Natural killer cell (primary cell): ENCODE results near the gene OXLD1. TPM values are rescaled to one million over a fixed set of nuclear protein-coding genes. Genes with fewer than 3 reads are reported as not detected.

ENCODE experiments used
- ATAC-seq, 3 donors: fragments of 150-1000 bp in 2 of 3; fragments of 200-7000 bp in 1 of 3; cut with Tn5 transposase; 1 replicate in 1 of 3; 2 replicates in 2 of 3; pipeline ENCODE4 v1.10.0; 2021; ENCODE audit warnings: mild to moderate bottlenecking in 2 of 3, moderate library complexity in 2 of 3
- DNase-seq, 2 donors: peaks; one replicate each; pipeline versions ENCODE4 v3.0.0 to v3.0.0-alpha.2; 2013 to 2021; ENCODE audit warnings: mixed read lengths in 1 of 2
- H3K27ac ChIP-seq: one replicate; pipeline ENCODE4 v1.5.1; 2013; ENCODE audit warnings: mild to moderate bottlenecking, low read length
- H3K27me3 ChIP-seq: one replicate; pipeline ENCODE4 v1.6.1; 2013; ENCODE audit warnings: low read length; ENCODE audit not compliant: control insufficient read depth, insufficient read depth
- H3K36me3 ChIP-seq: one replicate; pipeline ENCODE4 v1.6.1; 2013; ENCODE audit warnings: low read length; ENCODE audit not compliant: control insufficient read depth, insufficient read depth
- H3K4me1 ChIP-seq: one replicate; pipeline ENCODE4 v1.6.1; 2013; ENCODE audit warnings: low read length; ENCODE audit not compliant: control insufficient read depth, insufficient read depth
- H3K4me3 ChIP-seq: one replicate; pipeline ENCODE4 v1.5.1; 2013; ENCODE audit warnings: low read length
- H3K9me3 ChIP-seq: one replicate; pipeline ENCODE4 v1.6.1; 2013; ENCODE audit warnings: low read length; ENCODE audit not compliant: control insufficient read depth, insufficient read depth
- H3K27ac Mint-ChIP-seq, 2 donors: one replicate each; pipeline ENCODE4 v1.8.0; 2022; ENCODE audit warnings: mild to moderate bottlenecking in 2 of 2, mixed read lengths in 2 of 2, moderate library complexity in 1 of 2
- H3K27me3 Mint-ChIP-seq, 2 donors: one replicate each; pipeline ENCODE4 v1.8.0; 2022; ENCODE audit warnings: low read depth in 2 of 2, mixed read lengths in 2 of 2
- H3K36me3 Mint-ChIP-seq: one replicate; pipeline ENCODE4 v1.8.0; 2022; ENCODE audit warnings: mixed read lengths
- H3K4me1 Mint-ChIP-seq, 2 donors: one replicate each; pipeline ENCODE4 v1.8.0; 2022; ENCODE audit warnings: mixed read lengths in 2 of 2
- H3K4me3 Mint-ChIP-seq: one replicate; pipeline ENCODE4 v1.8.0; 2022; ENCODE audit warnings: mild to moderate bottlenecking, moderate library complexity, mixed read lengths
- H3K9me3 Mint-ChIP-seq, 2 donors: one replicate each; pipeline ENCODE4 v1.8.0; 2022; ENCODE audit warnings: mixed read lengths in 2 of 2
- CTCF ChIP-seq: fragments of 200-600 bp; IDR thresholded peaks from one replicate; pipeline ENCODE4 v1.8.0; 2022; ENCODE audit warnings: antibody characterized with exemption
- whole genome bisulfite sequencing: methylation state at CpG from one replicate; pipeline ENCODE4 v1.1.7; 2013; ENCODE audit warnings: missing lambda C conversion rate; ENCODE audit not compliant: insufficient coverage; 5-methylcytosine and 5-hydroxymethylcytosine counted together
- intact Hi-C: fragments of 100-400 bp; cut with micrococcal nuclease; formaldehyde crosslinking; loops from one replicate; pipeline ENCODE4 v1.14.2; 2022
- total RNA-seq, 4 donors: library from RNA; stranded (reverse); fragments of 120-200 nt in 1 of 4; gene quantifications; one replicate each; pipeline versions ENCODE4 v1.2.3 to v1.2.4, GENCODE V29; 2013 to 2022

Gene OXLD1
- total RNA-seq, 3 donors from 2014 or later (not counting 1 experiment from before 2014, with no cell fraction given), result 29.9 to 35.0 (median 32.4) TPM

GRCh38 chr17:81696218-81696941, 30.0 kb upstream of the OXLD1 start:
- no peak for TF ChIP-seq CTCF
- DNase-seq, result no peak
- Histone ChIP-seq H3K27ac (no peak overlapping the region), H3K4me3 (no peak overlapping the region), H3K36me3 (peaks cover 76% of the 10 kb centered on the region), H3K27me3 (no peaks in the 10 kb centered on the region), H3K4me1 (peaks cover 9% of the 10 kb centered on the region), H3K9me3 (no peaks in the 10 kb centered on the region)
- intact Hi-C loops, result no loop called here
- peak in 1 of 3 donors; percentile 5 for ATAC-seq
- WGBS, result 97% methylated on average over 40 of the region's 40 CpGs
- no peaks in the 10 kb centered on the region for H3K36me3 Mint-ChIP-seq
- no peaks in the 10 kb centered on the region for H3K27me3 Mint-ChIP-seq
- peaks cover under 1 to 7% of the 10 kb centered on the region in 2 donors for H3K4me1 Mint-ChIP-seq
- H3K9me3 Mint-ChIP-seq, result no peaks in the 10 kb centered on the region
- H3K27ac Mint-ChIP-seq, result no peak overlapping the region
- H3K4me3 Mint-ChIP-seq, result no peak overlapping the region

- ATAC-seq (no peak), DNase-seq (no peak)
- no peaks in the 10 kb centered on the region for H3K9me3 ChIP-seq
- H3K36me3 ChIP-seq, result peaks cover 77% of the 10 kb centered on the region
- no peak overlapping the region for H3K27ac ChIP-seq
- H3K4me1 ChIP-seq, result peaks cover 3% of the 10 kb centered on the region
- Mint-ChIP-seq H3K27ac (no peak overlapping the region), H3K36me3 (no peaks in the 10 kb centered on the region), H3K27me3 (no peaks in the 10 kb centered on the region), H3K4me3 (no peak overlapping the region), H3K4me1 (peaks cover 0 to 1% of the 10 kb centered on the region in 2 donors), H3K9me3 (no peaks in the 10 kb centered on the region)
- no peak for TF ChIP-seq CTCF
- WGBS, result 95% methylated on average over 22 of the region's 22 CpGs
- no peaks in the 10 kb centered on the region for H3K27me3 ChIP-seq
- intact Hi-C loops, result no loop called here
- H3K4me3 ChIP-seq, result no peak overlapping the region
These were observed 29.4 kb upstream of the OXLD1 start for GRCh38 chr17:81695801-81696200.

- ATAC-seq (no peak), DNase-seq (no peak)
- Mint-ChIP-seq H3K4me3 (no peak overlapping the region), H3K36me3 (no peaks in the 10 kb centered on the region), H3K4me1 (no peaks in the 10 kb centered on the region), H3K27me3 (no peaks in the 10 kb centered on the region), H3K9me3 (no peaks in the 10 kb centered on the region), H3K27ac (no peak overlapping the region)
- Histone ChIP-seq H3K27me3 (no peaks in the 10 kb centered on the region), H3K4me3 (no peak overlapping the region), H3K27ac (no peak overlapping the region), H3K4me1 (no peaks in the 10 kb centered on the region), H3K36me3 (peaks cover 80% of the 10 kb centered on the region), H3K9me3 (no peaks in the 10 kb centered on the region)
- no peak for TF ChIP-seq CTCF
- 95% methylated on average over 6 of the region's 6 CpGs for WGBS
- intact Hi-C loops, result no loop called here
These were observed 28.8 kb upstream of the OXLD1 start for GRCh38 chr17:81695211-81695610.

GRCh38 chr17:81694810-81695209, 28.4 kb upstream of the OXLD1 start:
- H3K36me3 ChIP-seq, result peaks cover 84% of the 10 kb centered on the region
- H3K9me3 Mint-ChIP-seq, result no peaks in the 10 kb centered on the region
- H3K36me3 Mint-ChIP-seq, result no peaks in the 10 kb centered on the region
- H3K27ac Mint-ChIP-seq, result no peak overlapping the region
- no peaks in the 10 kb centered on the region for H3K9me3 ChIP-seq
- H3K27me3 ChIP-seq, result no peaks in the 10 kb centered on the region
- WGBS, result 98% methylated on average over 19 of the region's 19 CpGs
- H3K4me3 ChIP-seq, result no peak overlapping the region
- H3K4me1 Mint-ChIP-seq, result peaks cover 3 to 4% of the 10 kb centered on the region in 2 donors
- intact Hi-C loops, result no loop called here
- no peak for TF ChIP-seq CTCF
- H3K4me1 ChIP-seq, result no peaks in the 10 kb centered on the region
- DNase-seq, result no peak
- H3K27me3 Mint-ChIP-seq, result no peaks in the 10 kb centered on the region
- H3K4me3 Mint-ChIP-seq, result no peak overlapping the region
- no peak overlapping the region for H3K27ac ChIP-seq
- no peak for ATAC-seq
